HG02610 (cell line): ENCODE results near the gene CLEC17A.
"Not testable (repeated sequence)": the region's sequence is repeated elsewhere in the genome, so short reads cannot be mapped to it uniquely, and the experiment has no call there.

Experiments
- ATAC-seq: cut with Tn5 transposase; IDR thresholded peaks from one replicate; pipeline ENCODE4 v1.9.1; 2021; ENCODE audit warnings: mild to moderate bottlenecking, moderate library complexity; ENCODE audit not compliant: unreplicated experiment

The CLEC17A gene

DNA sequence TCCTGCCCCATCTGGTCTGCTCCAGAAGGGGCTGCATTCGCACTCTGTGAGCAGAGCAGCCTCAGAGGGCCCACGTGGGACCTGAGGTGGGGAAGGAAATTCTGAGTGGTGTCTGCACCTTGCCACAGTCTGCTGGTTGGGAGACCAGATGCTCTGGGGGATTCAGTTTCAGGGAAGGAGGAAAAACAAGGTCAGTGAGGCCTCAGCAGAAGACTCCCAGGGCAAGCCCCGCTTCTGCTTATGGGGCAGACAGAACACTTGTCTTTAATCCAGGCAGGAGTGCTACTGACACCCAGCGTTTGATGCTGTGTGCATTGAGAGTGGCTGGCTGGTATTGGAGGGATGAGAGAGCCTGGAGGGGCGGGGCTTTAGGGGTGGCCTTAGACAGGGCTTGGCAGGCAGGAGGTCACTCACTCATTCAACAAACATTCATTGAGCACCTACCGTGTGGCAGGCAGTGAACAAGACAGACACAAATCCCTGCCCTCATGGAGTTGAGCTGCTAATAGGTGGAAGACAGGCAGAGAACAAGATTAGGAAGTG lies 4.9 kb upstream of the CLEC17A start:
- ATAC-seq, result peak; percentile 41

DNA sequence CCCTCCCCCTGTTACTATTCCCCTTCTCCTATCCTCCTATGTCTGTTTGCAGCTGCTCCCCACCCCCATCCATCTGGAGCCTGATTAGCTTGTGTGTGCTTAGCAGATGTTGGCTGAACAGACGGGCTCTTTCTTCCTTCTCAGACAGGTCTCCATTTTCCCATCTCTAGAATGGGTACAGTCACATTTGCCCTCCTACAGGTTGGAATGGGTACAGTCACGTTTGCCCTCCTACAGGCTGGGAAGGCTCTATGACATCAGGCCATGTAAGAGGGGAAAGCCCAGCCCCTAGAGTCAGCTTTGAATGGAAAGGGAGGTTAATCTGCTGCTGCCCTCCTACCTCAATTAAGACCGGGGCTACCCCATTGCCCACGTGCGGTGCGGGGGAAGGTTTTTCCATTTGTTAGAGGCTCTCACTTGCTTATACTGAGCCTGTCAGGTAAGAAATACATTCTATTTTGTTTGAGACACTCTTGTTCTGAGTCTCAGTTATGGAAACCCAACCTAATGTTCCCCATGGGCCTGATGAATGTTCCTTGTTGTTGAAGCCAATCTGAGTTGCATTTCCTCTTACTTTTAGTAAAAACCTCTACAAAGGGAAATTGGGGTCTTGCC lies 2.2 kb upstream of the CLEC17A start:
- no peak for ATAC-seq

DNA sequence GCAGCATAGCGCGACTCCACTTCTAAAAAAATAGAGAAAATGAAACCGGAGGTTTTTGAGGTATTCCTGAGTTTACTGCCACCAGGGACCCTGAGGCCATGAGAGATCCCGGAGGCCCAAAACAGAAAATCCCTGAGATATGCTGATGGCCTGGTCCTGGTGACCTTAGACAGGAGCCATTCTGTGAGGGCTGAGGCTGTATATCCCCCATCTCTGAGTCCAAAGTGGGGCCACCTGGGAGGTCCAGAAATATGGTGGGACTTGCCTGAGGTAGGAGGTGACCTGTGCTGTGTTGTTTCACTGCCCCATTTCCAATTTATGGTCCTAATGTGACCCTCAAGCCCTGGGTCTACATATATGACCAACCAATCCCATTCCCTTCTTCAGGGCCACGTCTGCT lies 1.5 kb downstream of the CLEC17A start:
- ATAC-seq, result not testable (repeated sequence)

DNA sequence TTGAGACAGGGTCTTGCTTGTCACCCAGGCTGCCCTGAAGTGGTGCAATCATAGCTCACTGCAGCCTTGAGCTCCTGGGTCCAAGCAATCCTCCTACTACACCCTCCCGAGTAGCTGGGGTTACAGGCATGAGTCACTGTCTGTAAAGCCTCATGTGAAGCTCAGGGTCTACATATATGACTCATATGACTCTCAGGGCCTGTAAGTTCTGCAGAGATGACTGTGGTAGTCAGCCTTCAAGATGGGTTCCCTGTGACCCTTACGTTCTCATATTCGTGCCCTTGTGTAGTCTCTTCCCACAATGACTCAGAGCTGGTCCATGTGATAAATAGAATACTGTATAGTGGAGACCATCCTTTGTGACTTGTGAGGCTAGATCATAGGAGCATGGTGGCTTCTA lies 2.3 kb downstream of the CLEC17A start:
- ATAC-seq, result peak; percentile 66

DNA sequence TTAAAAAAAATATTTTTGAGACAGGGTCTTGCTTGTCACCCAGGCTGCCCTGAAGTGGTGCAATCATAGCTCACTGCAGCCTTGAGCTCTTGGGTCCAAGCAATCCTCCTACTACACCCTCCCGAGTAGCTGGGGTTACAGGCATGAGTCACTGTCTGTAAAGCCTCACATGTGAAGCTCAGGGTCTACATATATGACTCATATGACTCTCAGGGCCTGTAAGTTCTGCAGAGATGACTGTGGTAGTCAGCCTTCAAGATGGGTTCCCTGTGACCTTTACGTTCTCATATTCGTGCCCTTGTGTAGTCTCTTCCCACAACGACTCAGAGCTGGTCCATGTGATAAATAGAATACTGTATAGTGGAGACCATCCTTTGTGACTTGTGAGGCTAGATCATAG lies 6.5 kb downstream of the CLEC17A start:
- peak; percentile 22 for ATAC-seq

DNA sequence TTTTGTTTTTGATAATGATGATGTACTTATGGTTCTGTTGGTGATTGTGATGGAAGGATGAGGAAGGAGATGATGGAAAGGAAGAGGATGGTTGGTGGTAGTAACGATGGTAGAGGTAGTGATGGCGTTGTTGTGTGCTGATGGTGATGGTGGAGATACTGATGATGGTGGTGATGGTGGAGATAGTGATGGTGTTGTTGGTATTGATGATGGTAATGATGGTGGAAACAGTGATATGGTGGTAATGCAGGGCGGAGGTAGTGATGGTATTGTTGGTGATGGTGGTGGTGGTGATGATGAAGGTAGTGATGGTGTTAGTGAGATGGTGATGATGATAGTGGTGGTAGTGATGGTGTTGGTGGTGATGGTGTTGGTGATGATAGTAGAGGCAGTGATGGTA lies 12.7 kb downstream of the CLEC17A start:
- no peak for ATAC-seq

DNA sequence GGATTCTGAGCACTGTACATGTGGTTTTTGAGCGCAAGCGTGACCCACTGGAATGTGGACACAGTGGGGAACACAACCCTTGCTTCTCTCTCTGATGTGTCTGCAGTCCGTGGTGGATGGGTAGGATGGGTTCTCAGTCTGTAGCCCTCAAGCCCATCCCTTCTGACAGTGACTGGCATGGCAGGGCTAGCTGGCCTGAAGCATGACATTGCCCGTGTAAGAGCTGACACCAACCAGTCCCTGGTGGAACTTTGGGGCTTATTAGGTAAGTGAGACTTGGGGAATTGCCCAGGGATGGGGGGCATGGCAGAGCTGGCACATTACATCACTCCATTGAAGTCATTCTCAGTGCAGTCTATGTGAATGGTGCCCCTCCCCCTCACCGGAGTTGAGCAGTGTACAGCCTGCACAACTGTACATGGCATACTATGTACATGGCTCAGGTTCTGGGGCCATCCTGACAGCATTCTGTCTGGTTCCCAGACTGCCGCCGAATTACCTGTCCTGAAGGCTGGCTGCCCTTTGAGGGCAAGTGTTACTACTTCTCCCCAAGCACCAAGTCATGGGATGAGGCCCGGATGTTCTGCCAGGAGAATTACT lies 16.8 kb downstream of the CLEC17A start:
- ATAC-seq, result no peak

DNA sequence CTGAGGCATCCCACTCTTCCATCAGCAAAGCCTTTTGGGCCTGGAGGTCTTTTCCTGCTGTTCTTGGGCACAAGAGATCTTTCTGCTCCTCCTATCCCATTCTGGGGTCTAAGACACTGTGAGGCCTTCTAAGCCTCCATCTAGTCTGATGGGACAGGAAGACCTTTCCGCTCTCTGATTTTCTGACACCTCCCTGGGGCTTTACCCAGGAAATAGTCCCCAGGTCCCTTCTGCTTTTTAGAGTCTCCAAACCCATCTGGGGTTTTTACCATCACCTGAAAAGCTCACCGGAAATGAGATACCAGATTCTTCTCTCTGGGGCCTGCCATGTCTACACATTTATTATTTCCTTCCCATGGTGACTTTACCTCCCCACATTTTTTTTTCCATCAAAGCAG lies 21.1 kb downstream of the CLEC17A start:
- peak; percentile 83 for ATAC-seq

DNA sequence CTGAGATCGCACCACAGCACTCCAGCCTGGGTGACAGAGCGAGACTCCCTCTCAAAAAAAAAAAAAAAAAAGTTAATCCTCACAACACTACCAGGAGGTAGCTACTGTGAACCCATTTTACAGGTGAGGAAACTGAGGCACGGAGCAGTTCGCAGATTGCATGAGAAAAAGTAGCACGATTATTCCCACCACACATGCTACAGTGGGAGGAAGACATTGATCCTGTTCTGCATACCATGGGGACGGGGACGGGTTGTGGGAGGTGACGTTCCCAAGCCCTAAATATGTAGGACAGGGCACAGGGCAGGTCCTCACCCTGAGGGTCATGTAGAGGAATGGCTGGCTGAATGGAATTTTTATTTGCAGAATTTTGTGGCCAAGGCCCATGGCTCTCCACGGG lies 23.7 kb downstream of the CLEC17A start:
- no peak for ATAC-seq

DNA sequence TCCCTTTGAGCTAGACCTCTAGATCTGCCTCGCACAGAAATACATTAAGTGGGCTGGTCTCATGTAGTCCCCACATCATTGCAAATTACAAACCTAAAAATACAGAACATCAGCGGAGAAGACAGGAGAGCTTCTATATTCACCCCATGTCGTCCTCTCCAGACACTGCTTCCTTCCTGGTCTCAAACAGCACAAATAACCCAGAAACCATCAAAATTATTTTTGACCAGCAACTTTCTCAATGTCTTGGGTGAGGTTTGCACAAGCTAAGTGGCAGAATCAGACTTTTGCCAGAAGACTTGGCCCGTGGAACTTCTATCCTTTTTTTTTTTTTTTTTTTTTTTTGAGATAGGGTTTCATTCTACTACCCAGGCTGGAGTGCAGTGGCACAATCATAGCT lies 28.2 kb downstream of the CLEC17A start:
- ATAC-seq, result no peak

DNA sequence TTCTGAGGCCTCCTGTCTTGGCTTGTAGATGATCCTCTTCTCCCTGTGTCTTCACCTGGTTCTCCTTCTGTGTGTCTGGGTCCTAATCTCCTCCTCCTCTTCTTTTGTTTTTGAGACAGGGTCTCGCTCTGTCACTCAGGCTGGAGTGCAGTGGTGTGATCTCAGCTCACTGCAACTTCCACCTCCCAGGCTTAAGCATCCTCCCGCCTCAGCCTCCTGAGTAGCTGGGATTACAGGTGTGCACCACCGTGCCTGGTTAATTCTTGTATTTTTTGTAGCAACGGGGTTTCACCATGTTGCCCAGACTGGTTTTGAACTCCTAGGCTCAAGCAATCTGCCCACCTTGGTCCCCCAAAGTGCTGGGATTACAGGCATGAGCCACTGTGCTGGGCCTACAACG lies 29.4 kb downstream of the CLEC17A start:
- ATAC-seq, result not testable (repeated sequence)

DNA sequence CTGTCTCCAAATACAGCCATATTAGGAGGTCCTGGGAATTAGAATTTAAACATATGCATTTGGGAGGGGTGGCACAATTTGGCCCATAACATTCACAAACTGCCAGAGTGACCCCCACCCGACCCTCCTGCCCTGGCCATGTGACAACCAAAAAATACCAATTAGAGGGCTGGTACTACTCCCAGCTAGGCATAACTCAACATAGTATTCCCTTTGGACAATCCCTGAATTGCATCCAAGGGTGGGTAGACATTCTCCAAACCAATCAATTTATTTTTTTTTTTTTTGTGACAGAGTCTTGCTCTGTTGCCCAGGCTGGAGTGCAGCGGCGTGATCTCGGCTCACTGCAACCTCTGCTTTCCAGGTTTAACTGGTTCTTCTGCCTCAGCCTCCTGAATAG lies 29.8 kb downstream of the CLEC17A start:
- no peak for ATAC-seq

DNA sequence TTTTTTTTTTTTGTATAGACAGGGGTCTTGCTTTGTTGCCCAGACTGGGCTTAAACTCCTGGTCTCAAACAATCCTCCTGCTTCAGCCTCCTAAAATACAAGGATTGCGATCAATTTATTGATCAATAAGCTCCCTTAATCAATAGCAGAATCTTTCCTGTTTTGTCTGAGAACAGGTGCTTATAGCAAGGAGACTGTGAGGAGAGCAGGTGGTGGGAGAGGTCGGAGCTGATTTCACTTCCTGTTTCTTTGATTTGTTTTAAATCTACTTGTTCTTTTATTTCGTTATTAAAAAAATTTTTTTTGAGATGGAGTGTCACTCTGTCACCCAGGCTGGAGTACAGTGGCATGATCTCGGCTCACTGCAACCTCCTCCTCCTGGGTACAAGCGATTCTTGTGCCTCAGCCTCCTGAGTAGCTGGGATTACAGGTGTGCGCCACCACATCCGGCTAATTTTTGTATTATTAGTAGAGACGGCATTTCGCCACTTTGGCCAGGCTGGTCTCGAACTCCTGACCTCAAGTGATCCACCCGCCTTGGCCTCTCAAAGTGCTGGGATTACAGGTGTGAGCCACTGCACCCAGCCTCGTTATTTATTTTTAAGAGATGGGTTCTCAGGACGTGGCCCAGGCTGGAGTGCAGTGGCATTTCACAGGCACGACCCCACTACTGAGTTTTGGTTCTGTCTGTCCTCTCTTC lies 30.7 kb downstream of the CLEC17A start:
- not testable (repeated sequence) for ATAC-seq

DNA sequence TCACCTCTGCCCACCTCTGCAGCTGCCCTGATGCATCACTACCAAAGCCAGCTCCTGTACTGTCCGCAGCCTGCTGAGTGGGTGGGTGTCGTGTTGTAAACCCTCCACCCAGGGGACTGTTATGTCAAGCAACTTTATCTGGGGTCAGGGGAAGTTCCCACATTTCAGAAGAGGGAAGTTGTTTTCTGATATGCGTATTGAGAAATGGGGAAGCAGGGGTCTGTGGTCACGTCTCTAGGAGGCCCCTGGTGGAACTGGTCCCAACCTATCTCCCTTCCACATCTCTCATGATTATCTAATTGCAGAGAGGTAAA lies 31.2 kb downstream of the CLEC17A start:
- peak; percentile 63 for ATAC-seq

DNA sequence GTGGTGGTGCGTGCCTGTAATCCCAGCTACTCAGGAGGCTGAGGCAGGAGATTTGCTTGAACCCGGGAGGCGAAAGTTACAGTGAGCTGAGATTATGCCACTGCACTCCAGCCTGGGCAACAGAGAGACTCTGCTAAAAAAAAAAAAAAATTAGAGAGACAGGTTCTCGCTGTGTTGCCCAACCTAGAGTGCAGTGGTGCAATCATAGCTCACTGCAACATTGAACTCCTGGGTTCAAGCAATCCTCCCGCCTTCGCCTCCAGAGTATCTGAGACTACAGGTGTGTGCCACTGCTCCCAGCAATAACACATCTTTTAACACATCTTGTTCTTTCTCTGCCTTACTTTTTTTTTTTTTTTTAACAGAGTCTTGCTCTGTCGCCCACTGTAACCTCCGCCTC lies 32.7 kb downstream of the CLEC17A start:
- ATAC-seq, result no peak

DNA sequence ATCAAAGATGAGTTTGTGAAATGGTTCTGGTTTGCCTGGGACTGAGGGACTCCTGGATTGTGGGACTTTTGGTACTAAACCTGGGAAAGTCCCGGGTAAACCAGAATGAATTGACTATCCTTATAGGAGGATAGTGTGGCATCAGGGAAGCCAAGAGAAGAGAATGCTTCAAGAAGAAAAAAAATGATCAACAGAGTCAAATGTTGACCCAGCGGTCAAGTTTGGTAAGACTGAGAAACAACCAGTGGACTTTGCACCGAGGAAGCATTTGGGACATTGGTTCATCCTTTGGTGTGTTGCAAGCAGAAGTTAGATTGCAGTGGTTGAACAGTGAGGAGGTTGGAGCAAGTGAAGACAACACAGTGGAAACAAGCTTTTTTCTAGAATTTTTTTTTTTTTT lies 33.5 kb downstream of the CLEC17A start:
- no peak for ATAC-seq

DNA sequence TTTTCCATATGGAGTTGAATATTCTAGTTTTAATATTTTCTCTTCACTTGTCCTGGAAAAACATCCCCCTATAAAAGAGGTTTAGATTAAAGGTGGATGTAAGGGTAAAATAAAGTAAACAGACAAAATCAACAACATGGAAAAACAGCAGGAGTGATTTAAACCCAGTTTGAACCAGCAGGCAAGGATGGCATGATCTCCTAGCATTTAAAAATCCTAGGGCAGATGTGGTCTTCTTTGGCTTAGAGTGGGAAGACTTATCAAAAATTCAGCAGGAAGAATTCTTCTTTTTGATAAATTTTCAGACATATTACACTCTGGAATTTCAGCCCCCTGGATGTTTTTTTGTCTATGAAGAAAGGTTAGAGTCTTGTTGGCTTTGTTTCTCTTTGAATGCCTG lies 36.5 kb downstream of the CLEC17A start:
- no peak for ATAC-seq

DNA sequence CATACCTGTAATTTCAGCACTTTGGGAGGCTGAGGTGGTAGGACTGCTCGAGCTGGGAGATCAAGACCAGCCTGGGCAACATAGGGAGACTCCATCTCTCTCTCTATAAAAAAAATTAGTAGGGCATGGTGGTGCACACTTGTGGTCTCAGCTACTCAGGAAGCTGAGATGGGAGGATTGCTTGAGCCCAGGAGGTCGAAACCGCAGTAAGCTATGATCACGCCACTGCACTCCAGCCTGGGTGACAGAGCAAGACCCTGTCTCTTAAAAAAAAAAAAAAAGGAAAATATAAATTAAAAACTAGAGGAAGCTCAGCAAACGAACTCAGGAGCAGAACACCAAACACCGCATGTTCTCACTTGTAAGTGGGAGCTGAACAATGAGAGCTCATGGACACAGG lies 41.6 kb downstream of the CLEC17A start:
- ATAC-seq, result not testable (repeated sequence)

DNA sequence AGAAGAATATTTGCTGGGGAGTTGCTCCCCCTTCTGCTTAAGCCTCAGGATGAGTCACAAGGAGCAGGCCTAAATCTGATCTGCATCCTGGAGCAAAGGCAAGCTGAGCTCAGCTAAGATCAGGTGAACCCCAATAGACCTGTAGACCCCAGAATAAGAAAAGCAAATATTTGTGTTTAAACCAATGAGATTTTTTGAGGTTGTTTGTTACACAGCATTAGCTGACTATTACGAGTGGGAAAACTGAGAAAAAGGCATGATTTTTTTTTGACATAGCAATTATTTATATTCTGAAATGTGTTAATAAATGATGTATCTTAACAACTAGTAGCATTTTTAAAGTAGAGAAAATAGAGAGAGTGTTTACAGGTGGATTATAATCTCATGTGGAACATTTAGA lies 46.7 kb downstream of the CLEC17A start:
- ATAC-seq, result no peak

DNA sequence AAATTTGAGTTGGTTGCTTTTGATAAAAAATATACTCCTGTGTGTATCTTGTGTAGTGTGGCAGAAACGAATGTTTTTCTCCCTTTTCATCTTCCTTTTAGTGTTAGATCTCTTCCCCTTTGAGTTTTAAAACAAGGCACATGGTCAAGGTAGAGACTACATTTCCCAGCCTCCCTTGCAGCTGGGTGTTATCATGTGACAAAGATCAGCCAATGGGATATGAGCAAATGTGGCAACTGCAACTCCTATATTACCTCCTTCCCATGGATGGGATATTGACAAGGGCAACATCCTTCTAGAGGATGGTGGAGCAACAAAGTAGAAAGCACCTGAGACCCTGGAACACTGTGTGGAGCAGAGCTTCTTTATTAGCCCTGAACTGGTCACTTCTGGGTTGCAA lies 49.4 kb downstream of the CLEC17A start:
- no peak for ATAC-seq

DNA sequence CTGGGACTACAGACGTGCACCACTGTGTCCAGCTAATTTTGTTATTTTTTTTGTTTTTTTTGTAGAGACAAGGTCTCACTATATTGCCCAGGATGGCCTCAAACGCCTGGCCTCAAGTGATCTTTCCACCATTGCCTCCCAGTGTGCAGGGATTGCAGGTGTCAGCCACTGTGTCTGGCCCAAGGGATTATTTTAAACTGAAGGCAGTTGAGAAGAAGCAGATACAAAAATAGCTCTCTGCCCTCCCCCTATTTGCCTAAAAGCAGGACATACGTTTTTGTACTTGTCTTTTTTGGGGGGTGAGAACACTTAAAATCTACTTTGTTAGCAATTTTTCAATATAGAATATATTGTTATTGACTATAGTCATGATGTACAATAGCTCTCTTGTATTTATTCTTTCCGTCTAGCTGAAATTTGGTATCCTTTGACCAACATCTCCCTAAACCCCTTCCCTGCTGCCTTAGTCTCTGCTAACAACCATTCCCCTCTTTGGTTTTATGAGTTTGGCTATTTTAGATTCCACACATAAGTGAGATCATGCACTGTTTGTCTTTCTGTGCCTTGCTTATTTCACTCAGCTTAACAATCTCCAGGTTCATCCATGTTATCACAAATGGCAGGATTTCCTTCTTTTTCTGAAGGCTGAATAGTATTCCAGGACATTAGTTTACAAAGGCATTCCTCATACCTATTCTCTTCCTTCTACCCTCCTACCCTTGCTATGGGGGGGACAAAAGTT lies 56.8 kb downstream of the CLEC17A start:
- no peak for ATAC-seq

DNA sequence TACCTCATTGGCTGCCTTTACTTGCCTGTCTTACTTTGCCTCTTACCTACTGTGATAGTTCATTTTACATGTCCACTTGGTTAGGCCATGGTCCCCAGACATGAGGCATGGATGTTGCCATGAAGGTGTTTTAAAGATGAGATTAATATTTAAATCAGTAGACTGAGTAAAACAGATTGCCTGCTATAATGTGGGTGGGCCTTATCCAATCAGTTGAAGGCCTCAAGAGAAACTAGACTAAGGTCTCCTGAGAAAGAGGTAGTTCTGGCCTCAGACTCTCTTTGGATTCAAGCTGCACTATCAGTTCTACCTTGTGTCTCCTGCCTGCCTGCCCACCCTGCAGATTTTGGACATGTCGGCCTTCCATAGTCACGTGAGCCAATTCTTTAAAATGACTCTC lies 65.6 kb downstream of the CLEC17A start:
- no peak for ATAC-seq
